CD4-positive, alpha-beta T cell treated with Interleukin-17A for 1 hour (primary cell): ENCODE results near the gene MVK.

Source experiments
- DNase-seq: peaks from one replicate; pipeline ENCODE4 v3.0.0-alpha.2; 2020

The MVK gene

GRCh38 chr12:109567967-109568366, 5.6 kb upstream of the MVK start:
- no peak for DNase-seq

GRCh38 chr12:109568486-109568885, 5.1 kb upstream of the MVK start:
- no peak for DNase-seq

- no peak for DNase-seq
These were observed 1.7 kb upstream of the MVK start for GRCh38 chr12:109571773-109572505.

GRCh38 chr12:109572506-109572845, 1.1 kb upstream of the MVK start:
- DNase-seq, result no peak

GRCh38 chr12:109573914-109574244, 285 bp downstream of the MVK start:
- DNase-seq, result no peak

GRCh38 chr12:109575683-109576082, 2.1 kb downstream of the MVK start:
- no peak for DNase-seq

- DNase-seq, result no peak
These were observed 3.7 kb downstream of the MVK start for GRCh38 chr12:109577311-109577710.

- DNase-seq, result no peak
These were observed 4.8 kb downstream of the MVK start for GRCh38 chr12:109578330-109578927.

GRCh38 chr12:109579639-109580038, 6.0 kb downstream of the MVK start:
- DNase-seq, result no peak

GRCh38 chr12:109580272-109580671, 6.7 kb downstream of the MVK start:
- DNase-seq, result no peak

GRCh38 chr12:109580684-109581333, 7.2 kb downstream of the MVK start:
- no peak for DNase-seq

- no peak for DNase-seq
These were observed 7.7 kb downstream of the MVK start for GRCh38 chr12:109581334-109581691.

GRCh38 chr12:109581856-109582255, 8.3 kb downstream of the MVK start:
- no peak for DNase-seq

- DNase-seq, result no peak
These were observed 9.0 kb downstream of the MVK start for GRCh38 chr12:109582636-109583035.

GRCh38 chr12:109583733-109584132, 10.1 kb downstream of the MVK start:
- no peak for DNase-seq

- DNase-seq, result no peak
These were observed 13.0 kb downstream of the MVK start for GRCh38 chr12:109586385-109587296.

GRCh38 chr12:109587921-109588320, 14.3 kb downstream of the MVK start:
- DNase-seq, result no peak

GRCh38 chr12:109588461-109589239, 15.1 kb downstream of the MVK start:
- DNase-seq, result no peak

GRCh38 chr12:109589240-109589590, 15.6 kb downstream of the MVK start:
- no peak for DNase-seq

GRCh38 chr12:109589691-109590245, 16.2 kb downstream of the MVK start:
- DNase-seq, result no peak

- no peak for DNase-seq
These were observed 17.0 kb downstream of the MVK start for GRCh38 chr12:109590566-109590965.

- no peak for DNase-seq
These were observed 17.4 kb downstream of the MVK start for GRCh38 chr12:109591041-109591440.
